HepG2 (cell line): ENCODE results near the gene GPR162. TPM values are rescaled to one million over a fixed set of nuclear protein-coding genes. Genes with fewer than 3 reads are reported as not detected.

Experiments
- ARID3A ChIP-seq: IDR thresholded peaks from 2 replicates; pipeline ENCODE4 v1.6.1; 2012; ENCODE audit warnings: low read depth, low read length, improper control_type of control experiment
- CBX2 ChIP-seq, 2 experiments: fragments of 200-600 bp in 1 of 2; sonication (generic); formaldehyde crosslinking in 1 of 2; IDR thresholded peaks; 2 replicates each; pipeline versions ENCODE4 v1.7.0 to v1.8.1; 2018 to 2022; ENCODE audit warnings: low read depth in 2 of 2, low read length in 1 of 2, mild to moderate bottlenecking in 1 of 2, missing genetic modification reagents in 1 of 2
- CCAR2 ChIP-seq: fragments of 200-400 bp; formaldehyde crosslinking; optimal IDR thresholded peaks from 2 replicates; pipeline ENCODE3; 2018; ENCODE audit warnings: low read depth, mild to moderate bottlenecking, low read length, moderate library complexity
- KLF16 ChIP-seq, 2 experiments: sonication (generic) in 1 of 2; formaldehyde crosslinking in 1 of 2; IDR thresholded peaks; 2 replicates each; pipeline versions ENCODE4 v1.6.1 to v1.8.0; 2016 to 2023; ENCODE audit warnings: missing genetic modification reagents in 2 of 2, missing compliant biosample characterization in 1 of 2
- MEF2D ChIP-seq: sonication (generic); formaldehyde crosslinking; IDR thresholded peaks from 2 replicates; pipeline ENCODE4 v1.5.1; 2020; ENCODE audit warnings: mild to moderate bottlenecking, missing genetic modification reagents
- NFKB2 ChIP-seq: sonication (generic); formaldehyde crosslinking; IDR thresholded peaks from 2 replicates; pipeline ENCODE4 v1.4.0; 2020; ENCODE audit warnings: missing genetic modification reagents, borderline replicate concordance
- SRSF4 ChIP-seq: fragments of 200-400 bp; formaldehyde crosslinking; IDR thresholded peaks from one replicate; pipeline ENCODE4 v1.6.1; 2018; ENCODE audit warnings: mild to moderate bottlenecking, low read depth, low read length, moderate library complexity; ENCODE audit not compliant: poor library complexity, severe bottlenecking
- TBP ChIP-seq: sonication (generic); formaldehyde crosslinking; IDR thresholded peaks from 2 replicates; pipeline ENCODE4 v1.5.0; 2020; ENCODE audit warnings: missing genetic modification reagents
- UBTF ChIP-seq: sonication (generic); formaldehyde crosslinking; IDR thresholded peaks from 2 replicates; pipeline ENCODE4 v1.4.0; 2020; ENCODE audit warnings: mild to moderate bottlenecking, missing genetic modification reagents
- ZBTB37 ChIP-seq: sonication (generic); formaldehyde crosslinking; IDR thresholded peaks from 2 replicates; pipeline ENCODE4 v1.4.0; 2020; ENCODE audit warnings: mild to moderate bottlenecking, missing genetic modification reagents
- ZFP41 ChIP-seq: sonication (generic); formaldehyde crosslinking; IDR thresholded peaks from 2 replicates; pipeline ENCODE4 v1.4.0; 2020; ENCODE audit warnings: mild to moderate bottlenecking, missing genetic modification reagents, borderline replicate concordance
- ZNF101 ChIP-seq: sonication (generic); formaldehyde crosslinking; IDR thresholded peaks from 2 replicates; pipeline ENCODE4 v1.4.0; 2020; ENCODE audit warnings: mild to moderate bottlenecking, low read depth, missing genetic modification reagents, borderline replicate concordance
- ZNF737 ChIP-seq: sonication (generic); formaldehyde crosslinking; IDR thresholded peaks from 2 replicates; pipeline ENCODE4 v1.5.0; 2020; ENCODE audit warnings: missing genetic modification reagents, mild to moderate bottlenecking, borderline replicate concordance
- polyA plus RNA-seq, 8 experiments: library from polyadenylated mRNA; depleted of rRNA in 3 of 8; stranded (reverse) in 7 of 8; unstranded in 1 of 8; fragments of >200 nt; fragmentation: Illumina TruSeq in 4 of 8; extraction: Trizol in 4 of 8; gene quantifications; 2 replicates each; pipeline versions ENCODE4 v1.2.1 to v1.2.3, GENCODE V29; 2011 to 2016; ENCODE audit warnings: low read depth in 4 of 8, missing spikeins in 1 of 8, mixed read lengths in 1 of 8; ENCODE audit not compliant: insufficient read depth in 1 of 8
- total RNA-seq, 5 experiments: library from RNA; depleted of rRNA; stranded (reverse); fragments of >200 nt; fragmentation: Illumina TruSeq; extraction: Trizol; gene quantifications; 2 replicates each; pipeline ENCODE4 v1.2.3, GENCODE V29; 2016; ENCODE audit warnings: low read depth in 1 of 5
- TF ChIP-seq, protein P1 (sequence below): sonication (generic); formaldehyde crosslinking; IDR thresholded peaks from 2 replicates; pipeline ENCODE4 v1.4.0; 2020; ENCODE audit warnings: missing genetic modification reagents
- TF ChIP-seq, protein P2 (sequence below): sonication (generic); formaldehyde crosslinking; IDR thresholded peaks from 2 replicates; pipeline ENCODE4 v1.5.0; 2020; ENCODE audit warnings: missing genetic modification reagents, mild to moderate bottlenecking, borderline replicate concordance
- TF ChIP-seq, protein P3 (sequence below): sonication (generic); formaldehyde crosslinking; IDR thresholded peaks from 2 replicates; pipeline ENCODE4 v1.4.0; 2020; ENCODE audit warnings: missing genetic modification reagents

The GPR162 gene
- total and polyA plus RNA-seq, 2 of the 13 experiments (the other 11 are each of a cell fraction or from before 2014, with no cell fraction given): 0.08 TPM; not detected in 1

DNA sequence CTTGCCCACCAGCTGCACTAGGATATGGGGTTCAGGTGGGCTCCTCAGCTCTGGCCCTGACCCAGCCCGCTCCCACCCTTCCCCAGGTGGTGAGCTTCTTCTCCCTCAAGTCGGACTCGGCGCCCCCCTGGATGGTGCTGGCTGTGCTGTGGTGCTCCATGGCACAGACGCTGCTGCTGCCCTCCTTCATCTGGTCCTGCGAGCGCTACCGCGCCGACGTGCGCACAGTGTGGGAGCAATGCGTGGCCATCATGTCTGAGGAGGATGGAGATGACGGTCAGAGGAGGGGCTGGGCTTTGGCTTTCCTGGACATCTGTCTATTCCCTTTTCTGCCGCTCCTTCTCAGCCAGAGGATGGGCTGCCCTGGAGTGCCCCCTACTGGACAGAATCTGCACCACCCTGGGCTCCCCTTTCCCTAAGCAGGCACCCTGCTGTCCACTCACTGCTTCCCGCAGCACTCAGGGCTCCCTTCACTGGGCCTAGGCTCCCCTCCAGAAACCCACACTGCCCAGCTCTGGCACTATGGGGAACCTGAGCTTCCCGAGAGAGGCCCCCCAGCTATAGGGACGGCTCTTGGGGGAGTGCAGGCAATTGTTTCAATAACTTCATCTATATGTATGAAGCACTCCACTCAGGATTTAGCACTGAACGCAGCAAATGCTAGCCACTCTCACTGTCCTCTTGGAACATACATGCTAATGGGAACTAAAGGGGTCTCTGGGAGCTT, 3.9 kb downstream of the GPR162 start (continued):
- TF ChIP-seq UBTF (CRISPR knock-in tag) (0 out of 2 replicates have a peak, but pooled peaks have one; percentile 35), MEF2D (CRISPR knock-in tag) (0 out of 2 replicates have a peak, but pooled peaks have one; percentile 38), ZNF101 (no peak), SRSF4 (no peak), ZNF737 (CRISPR knock-in tag) (no peak), KLF16 (CRISPR knock-in tag; IDR thresholded peaks at IDR 0.05) (0 out of 4 replicates have a peak, but pooled peaks of 1 of the 2 experiments have one; percentile 36), ARID3A (no peak), TBP (no peak), ZBTB37 (CRISPR knock-in tag) (no peak), ZFP41 (CRISPR knock-in tag) (no peak), CCAR2 (no peak), CBX2 (IDR thresholded peaks at IDR 0.05; ENCODE audit: low read depth, low read length) (no peak), CBX2 (CRISPR knock-in tag; IDR thresholded peaks at IDR 0.05; ENCODE audit: low read depth) (no peak), NFKB2 (peak; percentile 48; the same call in 1 of the 2 replicates)
- TF ChIP-seq, protein P1, sequence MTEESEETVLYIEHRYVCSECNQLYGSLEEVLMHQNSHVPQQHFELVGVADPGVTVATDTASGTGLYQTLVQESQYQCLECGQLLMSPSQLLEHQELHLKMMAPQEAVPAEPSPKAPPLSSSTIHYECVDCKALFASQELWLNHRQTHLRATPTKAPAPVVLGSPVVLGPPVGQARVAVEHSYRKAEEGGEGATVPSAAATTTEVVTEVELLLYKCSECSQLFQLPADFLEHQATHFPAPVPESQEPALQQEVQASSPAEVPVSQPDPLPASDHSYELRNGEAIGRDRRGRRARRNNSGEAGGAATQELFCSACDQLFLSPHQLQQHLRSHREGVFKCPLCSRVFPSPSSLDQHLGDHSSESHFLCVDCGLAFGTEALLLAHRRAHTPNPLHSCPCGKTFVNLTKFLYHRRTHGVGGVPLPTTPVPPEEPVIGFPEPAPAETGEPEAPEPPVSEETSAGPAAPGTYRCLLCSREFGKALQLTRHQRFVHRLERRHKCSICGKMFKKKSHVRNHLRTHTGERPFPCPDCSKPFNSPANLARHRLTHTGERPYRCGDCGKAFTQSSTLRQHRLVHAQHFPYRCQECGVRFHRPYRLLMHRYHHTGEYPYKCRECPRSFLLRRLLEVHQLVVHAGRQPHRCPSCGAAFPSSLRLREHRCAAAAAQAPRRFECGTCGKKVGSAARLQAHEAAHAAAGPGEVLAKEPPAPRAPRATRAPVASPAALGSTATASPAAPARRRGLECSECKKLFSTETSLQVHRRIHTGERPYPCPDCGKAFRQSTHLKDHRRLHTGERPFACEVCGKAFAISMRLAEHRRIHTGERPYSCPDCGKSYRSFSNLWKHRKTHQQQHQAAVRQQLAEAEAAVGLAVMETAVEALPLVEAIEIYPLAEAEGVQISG (CRISPR knock-in tag): 0 out of 2 replicates have a peak, but pooled peaks have one; percentile 15
- TF ChIP-seq, protein P2, sequence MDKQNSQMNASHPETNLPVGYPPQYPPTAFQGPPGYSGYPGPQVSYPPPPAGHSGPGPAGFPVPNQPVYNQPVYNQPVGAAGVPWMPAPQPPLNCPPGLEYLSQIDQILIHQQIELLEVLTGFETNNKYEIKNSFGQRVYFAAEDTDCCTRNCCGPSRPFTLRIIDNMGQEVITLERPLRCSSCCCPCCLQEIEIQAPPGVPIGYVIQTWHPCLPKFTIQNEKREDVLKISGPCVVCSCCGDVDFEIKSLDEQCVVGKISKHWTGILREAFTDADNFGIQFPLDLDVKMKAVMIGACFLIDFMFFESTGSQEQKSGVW (CRISPR knock-in tag): no peak
- TF ChIP-seq, protein P3, sequence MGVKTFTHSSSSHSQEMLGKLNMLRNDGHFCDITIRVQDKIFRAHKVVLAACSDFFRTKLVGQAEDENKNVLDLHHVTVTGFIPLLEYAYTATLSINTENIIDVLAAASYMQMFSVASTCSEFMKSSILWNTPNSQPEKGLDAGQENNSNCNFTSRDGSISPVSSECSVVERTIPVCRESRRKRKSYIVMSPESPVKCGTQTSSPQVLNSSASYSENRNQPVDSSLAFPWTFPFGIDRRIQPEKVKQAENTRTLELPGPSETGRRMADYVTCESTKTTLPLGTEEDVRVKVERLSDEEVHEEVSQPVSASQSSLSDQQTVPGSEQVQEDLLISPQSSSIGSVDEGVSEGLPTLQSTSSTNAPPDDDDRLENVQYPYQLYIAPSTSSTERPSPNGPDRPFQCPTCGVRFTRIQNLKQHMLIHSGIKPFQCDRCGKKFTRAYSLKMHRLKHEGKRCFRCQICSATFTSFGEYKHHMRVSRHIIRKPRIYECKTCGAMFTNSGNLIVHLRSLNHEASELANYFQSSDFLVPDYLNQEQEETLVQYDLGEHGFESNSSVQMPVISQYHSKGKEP (CRISPR knock-in tag): no peak
